NCI-H187 (cell line): ENCODE results near the gene SCARF2.
"Not testable (repeated sequence)": the region's sequence is repeated elsewhere in the genome, so short reads cannot be mapped to it uniquely, and the experiment has no call there.

Source experiments
- DNase-seq, 2 experiments: peaks; one replicate each; lab custom pipeline; 2025; lab: John Stamatoyannopoulos, UW

The SCARF2 gene

GRCh38 chr22:20427104-20427944 lies 10.3 kb downstream of the SCARF2 start:
- no peak for DNase-seq

GRCh38 chr22:20426259-20426615 lies 11.4 kb downstream of the SCARF2 start:
- no peak for DNase-seq

GRCh38 chr22:20425566-20426258 lies 11.9 kb downstream of the SCARF2 start:
- DNase-seq = no peak

GRCh38 chr22:20424932-20425565 lies 12.6 kb downstream of the SCARF2 start:
- no peak for DNase-seq

GRCh38 chr22:20424568-20424931 lies 13.1 kb downstream of the SCARF2 start:
- DNase-seq = no peak

- no peak for DNase-seq
Measured at GRCh38 chr22:20423906-20424551, 13.6 kb downstream of the SCARF2 start.

GRCh38 chr22:20423008-20423905 lies 14.4 kb downstream of the SCARF2 start:
- no peak for DNase-seq

GRCh38 chr22:20422271-20423007 lies 15.2 kb downstream of the SCARF2 start:
- DNase-seq = no peak

GRCh38 chr22:20421507-20421874 lies 16.1 kb downstream of the SCARF2 start:
- no peak for DNase-seq

- no peak for DNase-seq
Measured at GRCh38 chr22:20420157-20420842, 17.3 kb downstream of the SCARF2 start.

- DNase-seq = no peak
Measured at GRCh38 chr22:20419664-20419951, 18.0 kb downstream of the SCARF2 start.

GRCh38 chr22:20418211-20418788 lies 19.3 kb downstream of the SCARF2 start:
- peak; percentile 8 to 11 for DNase-seq

GRCh38 chr22:20415699-20416098 lies 21.9 kb downstream of the SCARF2 start:
- not testable (repeated sequence) for DNase-seq

GRCh38 chr22:20415241-20415640 lies 22.4 kb downstream of the SCARF2 start:
- DNase-seq = not testable (repeated sequence)

- DNase-seq = no peak
Measured at GRCh38 chr22:20414450-20414849, 23.2 kb downstream of the SCARF2 start.

- DNase-seq = no peak
Measured at GRCh38 chr22:20414059-20414440, 23.6 kb downstream of the SCARF2 start.

- no peak for DNase-seq
Measured at GRCh38 chr22:20413217-20414058, 24.2 kb downstream of the SCARF2 start.

- no peak for DNase-seq
Measured at GRCh38 chr22:20412474-20413216, 25.0 kb downstream of the SCARF2 start.
